HCT116 (cell line): ENCODE measurements around the gene C19orf25. TPM values are rescaled to one million over a fixed set of nuclear protein-coding genes. Genes with fewer than 3 reads are reported as not detected.

Source experiments
- ATAC-seq: fragments of 200-7000 bp; cut with Tn5 transposase; 2 replicates; pipeline ENCODE4 v1.9.1; 2020; ENCODE audit warnings: mild to moderate bottlenecking, moderate library complexity
- BruUV-seq: library from RNA; stranded (reverse); fragments of 400-500 nt; replicated peaks from 2 replicates; lab custom pipeline; 2021; lab: Mats Ljungman, UMichigan
- CTCF ChIA-PET: fragments of 300-600 bp; sonication (Branson Sonifier 250); formaldehyde crosslinking; loops from one replicate; lab custom pipeline; 2021; ENCODE audit warnings: antibody characterized with exemption; lab: Charles Lee
- POLR2A ChIA-PET: fragments of 300-600, 350-600 bp; sonication (Branson Sonifier 250); formaldehyde crosslinking; loops from one replicate; lab custom pipeline; 2021; ENCODE audit warnings: antibody characterized with exemption; lab: Charles Lee
- RAD21 ChIA-PET, 2 experiments: fragments of 300-600 bp; sonication (Branson Sonifier 250); formaldehyde crosslinking; loops; one replicate each; lab custom pipeline; 2023; ENCODE audit warnings: low total read pairs in 2 of 2; ENCODE audit not compliant: uncharacterized antibody in 2 of 2, unreplicated experiment in 2 of 2, low non-redundant PET in 1 of 2; lab: Charles Lee
- DNase-seq: peaks from one replicate; pipeline ENCODE4 v3.0.0-alpha.2; 2010; ENCODE audit warnings: low read depth, low spot score
- H2AFZ ChIP-seq: fragments of 200-600 bp; shearing (Covaris generic), sonication (generic); 2 replicates; pipeline ENCODE4 v1.6.1; 2017; ENCODE audit warnings: low read depth, mixed run types, mixed read lengths, antibody characterized with exemption, low read length; ENCODE audit not compliant: poor library complexity, severe bottlenecking
- H3K27ac ChIP-seq: 2 replicates; pipeline ENCODE4 v1.5.1; 2012; ENCODE audit warnings: low read depth, low read length
- H3K27me3 ChIP-seq: fragments of 200-600 bp; sonication (generic); 2 replicates; pipeline ENCODE4 v1.6.1; 2016; ENCODE audit warnings: mixed run types, low read length, mixed read lengths; ENCODE audit not compliant: insufficient read depth
- H3K36me3 ChIP-seq, 2 experiments: fragments of 200-500 bp in 1 of 2; fragments of 200-600 bp in 1 of 2; sonication (Bioruptor generic) in 1 of 2; sonication (generic) in 1 of 2; 2 replicates each; pipeline versions ENCODE4 v1.5.1 to v1.6.1; 2014 to 2016; ENCODE audit warnings: low read length in 2 of 2, inconsistent platforms in 1 of 2, mixed read lengths in 1 of 2, mixed run types in 1 of 2; ENCODE audit not compliant: insufficient read depth in 2 of 2, control insufficient read depth in 1 of 2
- H3K4me1 ChIP-seq, 2 experiments: fragments of 200-600 bp in 1 of 2; sonication (generic) in 1 of 2; 2 replicates each; pipeline versions ENCODE4 v1.5.1 to v1.6.1; 2012 to 2017; ENCODE audit warnings: low read length in 2 of 2, inconsistent platforms in 1 of 2, mild to moderate bottlenecking in 1 of 2, mixed read lengths in 1 of 2, mixed run types in 1 of 2, moderate library complexity in 1 of 2; ENCODE audit not compliant: insufficient read depth in 2 of 2, control insufficient read depth in 1 of 2
- H3K4me2 ChIP-seq: fragments of 200-600 bp; sonication (generic); 2 replicates; pipeline ENCODE4 v1.6.1; 2017; ENCODE audit warnings: mixed run types, low read length, mixed read lengths
- H3K4me3 ChIP-seq, 2 experiments: fragments of 200-600 bp in 1 of 2; sonication (generic) in 1 of 2; replicated peaks in 1 of 2; 2 replicates each; pipeline ENCODE4 v1.5.1; 2011 to 2016; ENCODE audit warnings: low read length in 2 of 2, control low read depth in 1 of 2, low read depth in 1 of 2, mild to moderate bottlenecking in 1 of 2, mixed read lengths in 1 of 2, mixed run types in 1 of 2
- H3K79me2 ChIP-seq: fragments of 200-600 bp; sonication (generic); 2 replicates; pipeline ENCODE4 v1.6.1; 2017; ENCODE audit warnings: mild to moderate bottlenecking, mixed run types, low read length, moderate library complexity, mixed read lengths; ENCODE audit not compliant: insufficient read depth
- H3K9ac ChIP-seq: fragments of 200-600 bp; sonication (generic); 2 replicates; pipeline ENCODE4 v1.6.1; 2016; ENCODE audit warnings: low read length, mixed read lengths
- H3K9me2 ChIP-seq: fragments of 200-600 bp; sonication (generic), shearing (Covaris generic); 2 replicates; pipeline ENCODE4 v1.6.1; 2017; ENCODE audit warnings: mixed run types, mild to moderate bottlenecking, moderate library complexity; ENCODE audit not compliant: insufficient read depth
- H3K9me3 ChIP-seq, 2 experiments: fragments of 200-500 bp in 1 of 2; fragments of 200-600 bp in 1 of 2; sonication (Bioruptor generic) in 1 of 2; sonication (generic) in 1 of 2; 2 replicates each; pipeline ENCODE4 v1.6.1; 2014 to 2017; ENCODE audit warnings: low read length in 2 of 2, mixed read lengths in 2 of 2, inconsistent platforms in 1 of 2, low read depth in 1 of 2, mild to moderate bottlenecking in 1 of 2, mixed run types in 1 of 2, moderate library complexity in 1 of 2; ENCODE audit not compliant: control insufficient read depth in 1 of 2, insufficient read depth in 1 of 2
- H4K20me1 ChIP-seq: fragments of 200-600 bp; sonication (generic), shearing (Covaris generic); 2 replicates; pipeline ENCODE4 v1.6.1; 2017; ENCODE audit warnings: mixed run types, mild to moderate bottlenecking, moderate library complexity; ENCODE audit not compliant: insufficient read depth
- ATF3 ChIP-seq: IDR thresholded peaks from 2 replicates; pipeline ENCODE4 v1.6.1; 2012
- CBX3 ChIP-seq: IDR thresholded peaks from 2 replicates; pipeline ENCODE4 v1.6.1; 2012; ENCODE audit warnings: low read depth
- CTCF ChIP-seq, 3 experiments: fragments of 200-600 bp in 1 of 3; sonication (generic) in 1 of 3; IDR thresholded peaks in 2 of 3; conservative IDR thresholded peaks in 1 of 3; 2 replicates each; pipeline ENCODE4 v1.5.1; 2012 to 2017; ENCODE audit warnings: low read depth in 2 of 3, low read length in 2 of 3, antibody characterized with exemption in 1 of 3, borderline replicate concordance in 1 of 3, control low read depth in 1 of 3, mild to moderate bottlenecking in 1 of 3, mixed read lengths in 1 of 3, mixed run types in 1 of 3, moderate library complexity in 1 of 3; ENCODE audit not compliant: insufficient read depth in 1 of 3
- POLR2A ChIP-seq: IDR thresholded peaks from 2 replicates; pipeline ENCODE4 v1.7.0; 2011; ENCODE audit warnings: borderline replicate concordance; ENCODE audit not compliant: insufficient read depth, insufficient read length; ENCODE audit errors: extremely low read depth
- SP1 ChIP-seq: IDR thresholded peaks from 2 replicates; pipeline ENCODE4 v1.6.1; 2012; ENCODE audit warnings: low read depth
- ZNF274 ChIP-seq: fragments of 200-500 bp; sonication (Bioruptor generic); IDR thresholded peaks from 2 replicates; pipeline ENCODE4 v1.6.1; 2014; ENCODE audit warnings: mild to moderate bottlenecking, low read depth, low read length, inconsistent platforms
- intact Hi-C: fragments of 100-400 bp; cut with micrococcal nuclease; formaldehyde crosslinking; loops from 2 replicates; pipeline ENCODE4 v1.10.0; 2022
- total RNA-seq: library from RNA; stranded (reverse); gene quantifications from one replicate; pipeline ENCODE4 v1.2.1, GENCODE V29; 2021; ENCODE audit not compliant: unreplicated experiment

C19orf25 gene
- total RNA-seq, 1 experiment from 2014 or later, result 48.8 TPM

- CTCF ChIA-PET, result interaction anchor here (0.6 to 1.9 kb wide), 9 partner anchors 8 to 224 kb away, joined by 3 to 5 read pairs (median 3); no protein-coding TSS in a partner anchor
- Histone ChIP-seq H4K20me1 (no peaks in the 10 kb centered on the region), H3K4me2 (peak within 1 kb of the TSS; percentile 98), H3K79me2 (peaks cover 7% of the 10 kb centered on the region; the same call in 1 of the 2 replicates), H3K27ac (peak within 1 kb of the TSS; percentile 78), H3K4me3 (peak within 1 kb of the TSS; percentile 78 to 85), H3K4me1 (peaks cover 19 to 33% of the 10 kb centered on the region in 2 experiments), H3K9ac (peak within 1 kb of the TSS; percentile 90), H3K36me3 (no peaks in the 10 kb centered on the region), H3K27me3 (no peaks in the 10 kb centered on the region), H3K9me3 (no peaks in the 10 kb centered on the region), H3K9me2 (no peaks in the 10 kb centered on the region), H2AFZ (no peak within 1 kb of the TSS)
- RAD21 ChIA-PET, result interaction anchor here in 1 of 2 experiments (0.7 kb wide), 1 partner anchor 462 kb away, joined by 5 read pairs; no protein-coding TSS in a partner anchor
- ATAC-seq (peak; percentile 91), DNase-seq (peak; percentile 98)
- intact Hi-C loops, result loop anchor here (1.0 kb wide), 2 partner anchors 11 to 35 kb away; partner anchors contain the start of gene C19orf25
- POLR2A ChIA-PET, result interaction anchor here (0.7 to 1.5 kb wide), 7 partner anchors 14 to 221 kb away, joined by 3 to 10 read pairs (median 5); partner anchors contain the start of gene CIRBP
- no TSS peak for BruUV-seq
- TF ChIP-seq ATF3, result no peak
- no peak for TF ChIP-seq CBX3
- peak; percentile 92 for TF ChIP-seq SP1
- TF ChIP-seq CTCF (IDR thresholded peaks at IDR 0.05 in 2 of 3, conservative IDR thresholded peaks at IDR 0.05 in 1 of 3; ENCODE audit: borderline replicate concordance in 1 of 3, insufficient read depth in 1 of 3, low read depth in 2 of 3, low read length in 2 of 3), result no peak
- peak; percentile 40 for TF ChIP-seq POLR2A
- TF ChIP-seq ZNF274, result no peak
Measured at GRCh38 chr19:1490311-1491113, 11.5 kb upstream of the C19orf25 start, which contains the start of gene PCSK4. Gene PCSK4 (minus strand): TSS chr19:1490350. CDS start chr19:1490346, 4 bp downstream.
